AG04450 (cell line): ENCODE results near the gene MGAT4B. TPM values are rescaled to one million over a fixed set of nuclear protein-coding genes. Genes with fewer than 3 reads are reported as not detected.

Source experiments
- CTCF ChIA-PET: fragments of 300-600, 350-600 bp; formaldehyde crosslinking; extraction: SDS; loops from one replicate; lab custom pipeline; 2022; ENCODE audit warnings: antibody characterized with exemption, inconsistent platforms; lab: Charles Lee
- POLR2A ChIA-PET: fragments of 350-600 bp; formaldehyde crosslinking; extraction: SDS; loops from one replicate; lab custom pipeline; 2021; ENCODE audit warnings: antibody characterized with exemption, inconsistent platforms; lab: Yijun Ruan, JAX
- DNase-seq: peaks from one replicate; pipeline ENCODE4 v3.0.0-alpha.2; 2011; ENCODE audit warnings: low read depth, low spot score
- H3K27ac ChIP-seq: one replicate; pipeline ENCODE4 v1.5.1; 2012; ENCODE audit warnings: low read depth, low read length, control low read depth
- H3K27me3 ChIP-seq: one replicate; pipeline ENCODE4 v1.6.0; 2012; ENCODE audit warnings: low read length; ENCODE audit not compliant: control insufficient read depth, insufficient read depth
- H3K4me3 ChIP-seq: 2 replicates; pipeline ENCODE4 v1.5.1; 2011; ENCODE audit warnings: mild to moderate bottlenecking, low read depth, low read length, control low read depth
- H3K9me3 ChIP-seq: 2 replicates; pipeline ENCODE4 v1.5.1; 2012; ENCODE audit warnings: low read length; ENCODE audit not compliant: control insufficient read depth, insufficient read depth
- polyA plus RNA-seq: library from polyadenylated mRNA; depleted of rRNA; stranded (reverse); fragments of >200 nt; gene quantifications from 2 replicates; pipeline ENCODE4 v1.2.3, GENCODE V29; 2011; rRNA removed
- small RNA-seq: library from RNA; depleted of rRNA; stranded (forward); fragments of <200 nt; gene quantifications from one replicate; pipeline ENCODE3, GENCODE V24; 2012; ENCODE audit warnings: low read depth; ENCODE audit not compliant: insufficient read length
- TF ChIP-seq, protein P1 (sequence below): IDR thresholded peaks from 2 replicates; pipeline ENCODE4 v1.5.1; 2011; ENCODE audit warnings: low read depth, low read length, control low read depth, inconsistent platforms

MGAT4B gene
- polyA plus RNA-seq, 1 experiment = 102 TPM

GRCh38 chr5:179755022-179755421 lies 51.6 kb downstream of the MGAT4B start:
- ChIA-PET POLR2A (no interaction called here), CTCF (interaction anchor here (0.7 kb wide), 2 partner anchors 8 to 35 kb away, joined by 3 read pairs; no protein-coding TSS in a partner anchor)
- Histone ChIP-seq H3K9me3 (no peaks in the 10 kb centered on the region; the same call in 1 of the 2 replicates), H3K27me3 (no peaks in the 10 kb centered on the region), H3K27ac (peak overlapping the region; percentile 39), H3K4me3 (no peak overlapping the region)
- no peak for DNase-seq
- TF ChIP-seq, protein P1, sequence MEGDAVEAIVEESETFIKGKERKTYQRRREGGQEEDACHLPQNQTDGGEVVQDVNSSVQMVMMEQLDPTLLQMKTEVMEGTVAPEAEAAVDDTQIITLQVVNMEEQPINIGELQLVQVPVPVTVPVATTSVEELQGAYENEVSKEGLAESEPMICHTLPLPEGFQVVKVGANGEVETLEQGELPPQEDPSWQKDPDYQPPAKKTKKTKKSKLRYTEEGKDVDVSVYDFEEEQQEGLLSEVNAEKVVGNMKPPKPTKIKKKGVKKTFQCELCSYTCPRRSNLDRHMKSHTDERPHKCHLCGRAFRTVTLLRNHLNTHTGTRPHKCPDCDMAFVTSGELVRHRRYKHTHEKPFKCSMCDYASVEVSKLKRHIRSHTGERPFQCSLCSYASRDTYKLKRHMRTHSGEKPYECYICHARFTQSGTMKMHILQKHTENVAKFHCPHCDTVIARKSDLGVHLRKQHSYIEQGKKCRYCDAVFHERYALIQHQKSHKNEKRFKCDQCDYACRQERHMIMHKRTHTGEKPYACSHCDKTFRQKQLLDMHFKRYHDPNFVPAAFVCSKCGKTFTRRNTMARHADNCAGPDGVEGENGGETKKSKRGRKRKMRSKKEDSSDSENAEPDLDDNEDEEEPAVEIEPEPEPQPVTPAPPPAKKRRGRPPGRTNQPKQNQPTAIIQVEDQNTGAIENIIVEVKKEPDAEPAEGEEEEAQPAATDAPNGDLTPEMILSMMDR = no peak

DNA sequence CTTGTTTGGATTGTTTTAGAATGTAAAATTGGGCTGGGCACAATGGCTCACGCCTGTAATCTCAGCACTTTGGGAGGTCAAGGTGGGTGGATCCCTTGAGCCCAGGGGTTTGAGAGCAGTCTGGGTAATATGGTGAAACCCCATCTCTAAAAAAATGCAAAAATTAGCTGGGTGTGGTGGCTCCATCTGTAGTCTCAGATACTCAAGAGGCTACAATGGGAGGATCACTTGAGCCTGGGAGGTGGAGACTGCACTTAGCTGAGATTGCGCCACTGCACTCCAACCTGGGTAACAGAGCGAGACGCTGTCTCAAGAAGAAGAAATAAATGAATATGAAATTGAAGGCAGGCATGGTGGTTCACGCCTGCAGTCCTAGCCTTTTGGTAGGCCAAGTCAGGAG lies 52.7 kb downstream of the MGAT4B start:
- no peak for DNase-seq
- no peak overlapping the region for H3K4me3 ChIP-seq
- H3K9me3 ChIP-seq = no peaks in the 10 kb centered on the region; the same call in 1 of the 2 replicates
- H3K27me3 ChIP-seq = no peaks in the 10 kb centered on the region
- ChIA-PET POLR2A (no interaction called here), CTCF (no interaction called here)
- no peak overlapping the region for H3K27ac ChIP-seq
- TF ChIP-seq, protein P1 = no peak

GRCh38 chr5:179749857-179750508 lies 56.7 kb downstream of the MGAT4B start:
- no peak for DNase-seq
- H3K27ac ChIP-seq = no peak overlapping the region
- no peaks in the 10 kb centered on the region for H3K27me3 ChIP-seq
- no peaks in the 10 kb centered on the region; the same call in 1 of the 2 replicates for H3K9me3 ChIP-seq
- TF ChIP-seq, protein P1 = no peak
- no peak overlapping the region for H3K4me3 ChIP-seq
- CTCF ChIA-PET = interaction anchor here (0.7 to 1.3 kb wide), 3 partner anchors 11 to 13 kb away, joined by 3 to 5 read pairs (median 3); no protein-coding TSS in a partner anchor
- POLR2A ChIA-PET = no interaction called here

GRCh38 chr5:179747811-179748210 lies 58.9 kb downstream of the MGAT4B start:
- ChIA-PET POLR2A (no interaction called here), CTCF (interaction anchor here (0.6 to 0.7 kb wide), 2 partner anchors 48 to 172 kb away, joined by 4 to 5 read pairs; no protein-coding TSS in a partner anchor)
- Histone ChIP-seq H3K27ac (no peak overlapping the region), H3K9me3 (no peaks in the 10 kb centered on the region; the same call in 1 of the 2 replicates), H3K27me3 (no peaks in the 10 kb centered on the region), H3K4me3 (no peak overlapping the region)
- TF ChIP-seq, protein P1 = no peak
- no peak for DNase-seq

Small RNA genes within 50 kb of the gene (small RNA-seq; reads per million reads assigned to genes)
- gene MIR1229 (not detected), gene RF00019 (not detected)

Other genes with a start within 250 kb of the MGAT4B start
- gene HNRNPH1, start 183.2 kb downstream of the MGAT4B start, polyA plus RNA-seq = 341 and 383 TPM in 2 replicates
- not detected in 2 replicates for gene CBY3, start 125.8 kb downstream of the MGAT4B start, polyA plus RNA-seq
- 817 and 925 TPM in 2 replicates for gene CANX, start 107.9 kb downstream of the MGAT4B start, polyA plus RNA-seq
- 4.9 and 8.8 TPM in 2 replicates for gene MAML1, start 74.0 kb downstream of the MGAT4B start, polyA plus RNA-seq
- 0.40 and 0.56 TPM in 2 replicates for gene LTC4S, start 12.9 kb downstream of the MGAT4B start, polyA plus RNA-seq
- gene SQSTM1, start 14.0 kb upstream of the MGAT4B start, polyA plus RNA-seq = 366 and 589 TPM in 2 replicates
- 14.0 and 16.0 TPM in 2 replicates for gene MRNIP, start 52.0 kb upstream of the MGAT4B start, polyA plus RNA-seq
- gene TBC1D9B, start 101.0 kb upstream of the MGAT4B start, polyA plus RNA-seq = 41.1 and 47.9 TPM in 2 replicates